Testis (tissue), 3 donors: ENCODE data around the gene MRPL19. TPM values are rescaled to one million over a fixed set of nuclear protein-coding genes. Genes with fewer than 3 reads are reported as not detected.

Experiments used
- DNase-seq: peaks from one replicate; pipeline ENCODE4 v3.0.0-alpha.2; 2019
- H3K27ac ChIP-seq, 2 donors: fragments of 200-600 bp; sonication (generic); one replicate each; pipeline ENCODE4 v1.5.1; 2019
- H3K27me3 ChIP-seq: fragments of 200-600 bp; sonication (generic); one replicate; pipeline ENCODE4 v1.5.1; 2019
- H3K36me3 ChIP-seq: fragments of 200-600 bp; sonication (generic); one replicate; pipeline ENCODE4 v1.5.1; 2017; ENCODE audit warnings: low read depth; ENCODE audit errors: missing control alignments
- H3K4me1 ChIP-seq: fragments of 200-600 bp; sonication (generic); one replicate; pipeline ENCODE4 v1.5.1; 2019
- H3K4me3 ChIP-seq, 2 donors: fragments of 200-600 bp; sonication (generic); one replicate each; pipeline ENCODE4 v1.5.1; 2017 to 2019
- H3K9me3 ChIP-seq: fragments of 200-600 bp; sonication (generic); one replicate; pipeline ENCODE4 v1.5.1; 2017
- POLR2A ChIP-seq: fragments of 450-650 bp; IDR thresholded peaks from one replicate; pipeline ENCODE4 v1.6.1; 2017; ENCODE audit warnings: antibody characterized with exemption, mild to moderate bottlenecking, moderate library complexity
- WGBS, 2 donors: methylation state at CpG; one replicate each; pipeline ENCODE4 v1.1.5; 2018; 5-methylcytosine and 5-hydroxymethylcytosine counted together
- intact Hi-C: fragments of 100-400 bp; cut with DNase I; formaldehyde crosslinking; loops from one replicate; pipeline ENCODE4 v1.15.1; 2023; ENCODE audit warnings: low total_unique reads
- polyA plus RNA-seq: library from polyadenylated mRNA; stranded (reverse); fragments of 350-450 nt; fragmentation: Illumina TruSeq; extraction: RNeasy Lipid Tissue Mini Kit (QIAGEN cat#74804); gene quantifications from one replicate; pipeline ENCODE4 v1.2.3, GENCODE V29; 2014; ENCODE audit warnings: low read depth, low replicate concordance; ENCODE audit not compliant: insufficient read depth
- total RNA-seq, 2 donors: library from RNA; depleted of rRNA; stranded (reverse); fragments of >200 nt; gene quantifications; one replicate each; pipeline ENCODE4 v1.2.3, GENCODE V29; 2016
- TF ChIP-seq, protein P1 (sequence below), 3 experiments: fragments of 450-650 bp in 2 of 3; fragments of 200-600 bp in 1 of 3; sonication (generic) in 1 of 3; IDR thresholded peaks; one replicate each; pipeline ENCODE4 v1.5.1; 2016 to 2019; ENCODE audit warnings: antibody characterized with exemption in 3 of 3, mild to moderate bottlenecking in 2 of 3, moderate library complexity in 1 of 3

The MRPL19 gene
- total and polyA plus RNA-seq, 3 donors from 2014 or later: 27.3 to 36.2 (median 27.9) TPM

DNA sequence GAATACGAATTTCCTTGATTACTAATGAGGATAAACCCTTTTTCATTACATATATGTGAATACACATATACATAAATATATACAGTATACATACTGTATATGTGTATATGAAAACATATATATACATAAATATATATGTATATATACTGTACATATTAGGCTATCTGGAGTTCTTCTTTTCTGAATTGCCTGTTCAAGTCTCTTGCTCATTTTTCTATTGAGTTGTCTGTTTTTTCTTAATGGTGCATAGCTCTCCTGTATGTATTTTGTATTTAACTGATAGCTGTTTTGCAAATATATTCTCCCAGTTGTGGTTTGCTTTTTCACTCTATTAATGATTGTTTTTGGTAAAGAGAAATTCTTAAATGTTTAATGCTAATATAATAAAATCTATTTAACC is 73.0 kb downstream of the MRPL19 start:
- intact Hi-C loops: no loop called here
- Histone ChIP-seq H3K4me3 (no peak overlapping the region), H3K9me3 (no peaks in the 10 kb centered on the region), H3K27me3 (no peaks in the 10 kb centered on the region), H3K27ac (no peak overlapping the region), H3K36me3 (no peaks in the 10 kb centered on the region), H3K4me1 (no peaks in the 10 kb centered on the region)
- 88 to 98% methylated on average over 1 of the region's 1 CpG for WGBS, 2 donors
- no peak for TF ChIP-seq POLR2A
- TF ChIP-seq, protein P1, sequence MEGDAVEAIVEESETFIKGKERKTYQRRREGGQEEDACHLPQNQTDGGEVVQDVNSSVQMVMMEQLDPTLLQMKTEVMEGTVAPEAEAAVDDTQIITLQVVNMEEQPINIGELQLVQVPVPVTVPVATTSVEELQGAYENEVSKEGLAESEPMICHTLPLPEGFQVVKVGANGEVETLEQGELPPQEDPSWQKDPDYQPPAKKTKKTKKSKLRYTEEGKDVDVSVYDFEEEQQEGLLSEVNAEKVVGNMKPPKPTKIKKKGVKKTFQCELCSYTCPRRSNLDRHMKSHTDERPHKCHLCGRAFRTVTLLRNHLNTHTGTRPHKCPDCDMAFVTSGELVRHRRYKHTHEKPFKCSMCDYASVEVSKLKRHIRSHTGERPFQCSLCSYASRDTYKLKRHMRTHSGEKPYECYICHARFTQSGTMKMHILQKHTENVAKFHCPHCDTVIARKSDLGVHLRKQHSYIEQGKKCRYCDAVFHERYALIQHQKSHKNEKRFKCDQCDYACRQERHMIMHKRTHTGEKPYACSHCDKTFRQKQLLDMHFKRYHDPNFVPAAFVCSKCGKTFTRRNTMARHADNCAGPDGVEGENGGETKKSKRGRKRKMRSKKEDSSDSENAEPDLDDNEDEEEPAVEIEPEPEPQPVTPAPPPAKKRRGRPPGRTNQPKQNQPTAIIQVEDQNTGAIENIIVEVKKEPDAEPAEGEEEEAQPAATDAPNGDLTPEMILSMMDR (IDR thresholded peaks at IDR 0.05): no peak
- no peak for DNase-seq

DNA sequence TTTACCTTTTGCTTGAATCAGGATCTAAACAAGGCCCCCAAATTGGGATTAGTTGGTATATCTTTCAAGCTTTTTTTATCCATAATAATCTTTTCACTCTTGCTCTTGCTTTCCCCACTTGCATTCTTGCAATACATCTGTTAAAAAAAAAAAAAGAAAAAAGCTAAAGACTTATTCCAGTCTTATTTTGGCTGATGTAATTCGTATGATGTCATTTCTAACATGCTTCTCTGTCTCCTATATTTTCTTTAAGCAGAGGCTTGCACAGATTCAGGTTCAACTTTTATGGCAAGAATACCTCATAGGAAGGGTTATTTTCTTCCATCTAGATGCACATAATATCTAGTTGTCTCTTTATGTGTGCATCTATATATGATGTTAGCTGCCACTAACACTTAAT is 73.9 kb downstream of the MRPL19 start:
- DNase-seq: no peak
- Histone ChIP-seq H3K36me3 (no peaks in the 10 kb centered on the region), H3K4me1 (no peaks in the 10 kb centered on the region), H3K27me3 (no peaks in the 10 kb centered on the region), H3K4me3 (no peak overlapping the region), H3K9me3 (no peaks in the 10 kb centered on the region), H3K27ac (no peak overlapping the region)
- TF ChIP-seq, protein P1 (IDR thresholded peaks at IDR 0.05): no peak
- no peak for TF ChIP-seq POLR2A
- WGBS, 2 donors: 82 to 93% methylated on average over 1 of the region's 1 CpG
- intact Hi-C loops: no loop called here

DNA sequence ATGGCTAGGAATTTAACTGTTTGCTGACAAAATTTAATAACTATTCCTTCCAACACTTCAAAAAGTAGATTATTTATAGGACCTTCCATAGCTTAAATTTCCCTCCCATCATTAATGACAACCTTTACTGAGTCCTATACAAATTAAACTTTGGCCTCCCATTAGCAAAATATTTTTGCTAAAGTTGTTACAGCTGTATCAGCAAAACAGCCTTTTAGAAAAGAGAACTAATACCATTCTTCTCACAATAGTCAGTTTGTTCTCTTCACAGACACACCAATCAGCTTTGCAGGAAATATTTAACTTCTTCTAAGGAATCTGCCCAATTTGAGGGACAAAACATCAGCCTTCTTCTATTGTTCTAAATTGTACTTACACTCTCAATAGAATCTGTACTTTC is 76.1 kb downstream of the MRPL19 start:
- intact Hi-C loops: no loop called here
- Histone ChIP-seq H3K4me1 (no peaks in the 10 kb centered on the region), H3K36me3 (no peaks in the 10 kb centered on the region), H3K27ac (no peak overlapping the region), H3K9me3 (no peaks in the 10 kb centered on the region), H3K27me3 (no peaks in the 10 kb centered on the region), H3K4me3 (no peak overlapping the region)
- TF ChIP-seq, protein P1 (IDR thresholded peaks at IDR 0.05): no peak
- TF ChIP-seq POLR2A: no peak
- DNase-seq: no peak

DNA sequence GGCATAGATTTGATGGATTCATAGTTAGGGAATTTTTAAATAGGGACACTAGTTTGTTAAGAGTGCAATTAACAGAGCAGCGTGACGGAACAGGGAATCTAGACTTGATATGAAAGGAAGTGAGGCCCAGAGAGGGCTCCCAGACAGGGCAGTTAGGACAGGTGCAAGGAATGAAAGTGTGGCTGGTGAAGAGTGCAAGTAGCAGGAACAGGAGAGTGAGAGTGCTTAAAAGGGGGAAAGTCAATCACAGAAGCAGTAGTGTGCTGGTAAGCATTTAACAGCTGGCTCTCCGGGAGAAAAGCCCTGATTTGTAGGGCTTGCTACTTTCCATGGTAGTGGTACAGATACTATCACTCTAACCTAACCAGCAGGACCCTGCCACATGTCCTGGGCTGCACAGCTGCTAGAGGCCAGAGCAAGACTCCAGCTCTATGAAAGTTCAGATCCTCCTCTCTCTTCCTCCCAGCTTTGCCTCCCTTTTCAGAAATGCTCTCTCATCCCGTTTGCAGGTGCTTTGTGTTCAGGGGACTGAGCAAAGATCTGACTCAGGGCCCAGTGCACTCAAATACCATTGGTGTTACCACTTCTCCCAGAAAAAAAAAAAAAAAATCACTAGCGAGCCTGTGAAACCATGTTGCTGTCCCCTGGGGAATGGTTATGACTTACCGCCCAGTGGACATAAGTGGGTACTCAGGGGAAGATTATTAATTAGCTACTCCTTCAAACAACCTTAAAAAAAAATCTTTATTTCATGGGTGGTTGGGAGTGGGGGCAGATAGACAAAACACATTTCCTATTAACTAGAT is 82.2 kb downstream of the MRPL19 start:
- H3K36me3 ChIP-seq: no peaks in the 10 kb centered on the region
- H3K9me3 ChIP-seq: no peaks in the 10 kb centered on the region
- H3K27me3 ChIP-seq: no peaks in the 10 kb centered on the region
- no peak for DNase-seq
- WGBS, 2 donors: 77 to 87% methylated on average over 6 of the region's 6 CpGs
- H3K4me1 ChIP-seq: no peaks in the 10 kb centered on the region
- H3K4me3 ChIP-seq: no peak overlapping the region
- no peak for TF ChIP-seq POLR2A
- TF ChIP-seq, protein P1 (IDR thresholded peaks at IDR 0.05): no peak
- no peak overlapping the region for H3K27ac ChIP-seq
- intact Hi-C loops: no loop called here

DNA sequence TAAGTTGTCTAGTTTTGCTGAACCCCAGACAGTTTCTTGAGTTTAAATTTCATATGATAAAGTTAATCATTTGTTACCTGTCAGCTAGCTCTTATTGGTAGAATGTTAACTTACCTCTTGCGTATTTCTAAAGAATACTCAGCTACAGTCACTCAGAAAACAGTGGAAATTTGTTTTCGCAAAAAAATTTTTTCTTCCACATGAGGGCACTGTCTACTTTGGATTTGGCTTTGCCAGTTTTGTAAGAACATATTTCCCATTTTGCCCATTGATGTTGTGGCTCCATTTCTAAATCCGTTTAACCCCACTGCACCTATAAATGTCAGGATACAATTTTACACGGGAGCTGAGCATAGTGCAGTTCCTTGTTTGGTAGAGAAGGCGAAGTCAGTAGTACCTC is 83.3 kb downstream of the MRPL19 start:
- no peak for TF ChIP-seq POLR2A
- TF ChIP-seq, protein P1 (IDR thresholded peaks at IDR 0.05): no peak
- 61 to 71% methylated on average over 5 of the region's 5 CpGs for WGBS, 2 donors
- Histone ChIP-seq H3K27ac (no peak overlapping the region), H3K4me1 (no peaks in the 10 kb centered on the region), H3K36me3 (no peaks in the 10 kb centered on the region), H3K9me3 (no peaks in the 10 kb centered on the region), H3K27me3 (no peaks in the 10 kb centered on the region), H3K4me3 (no peak overlapping the region)
- no peak for DNase-seq
- intact Hi-C loops: no loop called here
